Measurements from ENCODE around the gene CD2. TPM values are rescaled to one million over a fixed set of nuclear protein-coding genes. Genes with fewer than 3 reads are reported as not detected.

Gene CD2
- total RNA-seq, 2 experiments from 2014 or later = 150 to 151 TPM

DNA sequence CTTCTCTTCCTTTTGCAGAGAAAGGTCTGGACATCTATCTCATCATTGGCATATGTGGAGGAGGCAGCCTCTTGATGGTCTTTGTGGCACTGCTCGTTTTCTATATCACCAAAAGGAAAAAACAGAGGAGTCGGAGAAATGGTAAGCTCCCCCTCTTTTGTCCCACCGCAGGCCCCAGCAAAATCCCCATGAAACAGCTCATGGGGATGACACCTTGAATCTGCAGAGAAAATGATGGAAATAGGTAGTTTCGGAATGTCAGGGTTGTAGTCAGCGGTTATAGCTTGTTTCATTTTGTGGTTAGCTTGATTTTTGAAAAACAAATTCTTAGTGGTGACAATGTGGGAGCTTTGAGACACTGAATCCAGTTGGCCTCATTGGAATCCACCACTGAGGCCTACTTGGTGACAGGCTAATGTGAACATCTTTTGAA is 10.3 kb downstream of the CD2 start:
- no peaks in the 10 kb centered on the region for H3K27me3 Mint-ChIP-seq
- Histone ChIP-seq H3K9me3 (ENCODE audit: control insufficient read depth in 1 of 2, insufficient read depth in 1 of 2, low read length in 2 of 2) (no peaks in the 10 kb centered on the region), H3K27ac (ENCODE audit: low read depth in 1 of 2, low read length in 2 of 2) (peak overlapping the region; percentile 88 to 89), H3K36me3 (ENCODE audit: insufficient read depth, low read length) (peaks cover 99% of the 10 kb centered on the region), H3K27me3 (ENCODE audit: control insufficient read depth in 1 of 2, insufficient read depth in 2 of 2, low read length in 2 of 2) (no peaks in the 10 kb centered on the region), H3K4me3 (ENCODE audit: low read length) (peak overlapping the region; percentile 31), H3K4me1 (ENCODE audit: insufficient read depth, low read length) (peaks cover 99% of the 10 kb centered on the region)
- intact Hi-C loops (cut with DNase I, micrococcal nuclease) = loop anchor here (2.0 to 10.0 kb wide), 3 partner anchors 52 to 290 kb away; no protein-coding TSS in a partner anchor
- H3K4me3 Mint-ChIP-seq = peak overlapping the region; percentile 83
- DNase-seq (peak in 6 of 14 experiments; percentile 31 to 86 (median 62)), ATAC-seq (ENCODE audit: poor library complexity) (peak; percentile 43)
- H3K9me3 Mint-ChIP-seq = no peaks in the 10 kb centered on the region
- ChIA-PET CTCF (interaction anchor here (0.8 to 6.0 kb wide), 10 partner anchors 10 to 113 kb away, joined by 3 to 56 read pairs (median 5); partner anchors contain the start of gene CD2), POLR2A (interaction anchor here (0.6 to 15.0 kb wide), 16 partner anchors 9 to 328 kb away, joined by 3 to 412 read pairs (median 4); partner anchors contain the start of genes CD101, CD2 and TTF2)
- peak overlapping the region; percentile 99 for H3K27ac Mint-ChIP-seq
- H3K4me1 Mint-ChIP-seq (ENCODE audit: low read depth) = peaks cover 97% of the 10 kb centered on the region
- peaks cover 99% of the 10 kb centered on the region for H3K36me3 Mint-ChIP-seq (ENCODE audit: low read depth)
- TF ChIP-seq, protein P1, sequence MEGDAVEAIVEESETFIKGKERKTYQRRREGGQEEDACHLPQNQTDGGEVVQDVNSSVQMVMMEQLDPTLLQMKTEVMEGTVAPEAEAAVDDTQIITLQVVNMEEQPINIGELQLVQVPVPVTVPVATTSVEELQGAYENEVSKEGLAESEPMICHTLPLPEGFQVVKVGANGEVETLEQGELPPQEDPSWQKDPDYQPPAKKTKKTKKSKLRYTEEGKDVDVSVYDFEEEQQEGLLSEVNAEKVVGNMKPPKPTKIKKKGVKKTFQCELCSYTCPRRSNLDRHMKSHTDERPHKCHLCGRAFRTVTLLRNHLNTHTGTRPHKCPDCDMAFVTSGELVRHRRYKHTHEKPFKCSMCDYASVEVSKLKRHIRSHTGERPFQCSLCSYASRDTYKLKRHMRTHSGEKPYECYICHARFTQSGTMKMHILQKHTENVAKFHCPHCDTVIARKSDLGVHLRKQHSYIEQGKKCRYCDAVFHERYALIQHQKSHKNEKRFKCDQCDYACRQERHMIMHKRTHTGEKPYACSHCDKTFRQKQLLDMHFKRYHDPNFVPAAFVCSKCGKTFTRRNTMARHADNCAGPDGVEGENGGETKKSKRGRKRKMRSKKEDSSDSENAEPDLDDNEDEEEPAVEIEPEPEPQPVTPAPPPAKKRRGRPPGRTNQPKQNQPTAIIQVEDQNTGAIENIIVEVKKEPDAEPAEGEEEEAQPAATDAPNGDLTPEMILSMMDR (IDR thresholded peaks at IDR 0.05) = no peak

DNA sequence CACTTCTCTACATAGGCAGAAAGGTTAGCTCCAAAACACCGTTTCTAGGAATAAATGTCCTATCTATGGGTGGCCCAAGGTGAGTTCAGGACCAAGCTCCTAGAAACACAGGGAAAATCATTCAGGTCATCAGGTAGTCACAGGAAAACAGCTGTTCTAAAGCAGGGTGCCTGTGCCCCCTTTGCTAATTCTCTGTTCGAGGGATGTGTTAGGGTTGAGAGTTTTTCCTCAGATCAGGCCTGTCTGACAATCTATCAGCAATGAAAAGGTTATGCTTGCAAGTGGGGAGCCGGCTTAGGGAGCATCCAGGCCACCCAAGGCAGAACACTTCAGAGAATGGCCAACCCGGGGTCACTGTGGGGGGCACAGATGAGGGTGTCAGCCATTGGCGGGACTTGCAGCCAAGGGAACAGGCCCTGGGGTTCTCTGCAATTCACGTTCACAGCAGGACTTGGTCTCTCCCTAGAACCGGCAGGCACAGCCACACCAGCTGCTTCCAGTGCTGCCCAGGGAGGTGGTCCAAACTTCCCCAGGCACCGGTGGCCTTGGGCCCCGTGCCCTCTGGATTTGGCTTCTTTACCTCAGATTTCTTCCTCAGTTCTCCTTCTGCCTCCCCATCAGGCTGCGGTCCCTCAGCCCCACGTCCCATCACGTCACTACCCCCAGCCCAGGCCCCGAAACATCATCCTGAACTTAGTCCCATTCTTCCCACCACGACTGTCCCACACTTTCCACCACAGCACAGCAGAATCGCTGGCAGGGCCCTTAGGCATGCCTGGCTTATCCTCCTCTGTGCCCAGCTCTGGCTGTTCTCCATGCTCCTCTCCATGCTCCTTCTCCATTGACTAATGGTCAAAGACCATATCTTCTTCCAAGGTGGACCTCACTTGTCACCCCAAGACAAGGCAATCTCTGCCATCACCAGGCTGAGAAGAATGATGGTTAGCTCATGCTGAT is 11.0 kb downstream of the CD2 start:
- Histone ChIP-seq H3K4me3 (ENCODE audit: low read length) (peak overlapping the region; percentile 31), H3K27me3 (ENCODE audit: control insufficient read depth in 1 of 2, insufficient read depth in 2 of 2, low read length in 2 of 2) (no peaks in the 10 kb centered on the region), H3K27ac (ENCODE audit: low read depth in 1 of 2, low read length in 2 of 2) (peak overlapping the region; percentile 88 to 89), H3K36me3 (ENCODE audit: insufficient read depth, low read length) (peaks cover 92% of the 10 kb centered on the region), H3K9me3 (ENCODE audit: control insufficient read depth in 1 of 2, insufficient read depth in 1 of 2, low read length in 2 of 2) (no peaks in the 10 kb centered on the region), H3K4me1 (ENCODE audit: insufficient read depth, low read length) (peaks cover 100% of the 10 kb centered on the region)
- peak overlapping the region; percentile 83 for H3K4me3 Mint-ChIP-seq
- H3K4me1 Mint-ChIP-seq (ENCODE audit: low read depth) = peaks cover 99% of the 10 kb centered on the region
- ATAC-seq (ENCODE audit: poor library complexity) (no peak), DNase-seq (peak in 1 of 14 experiments; percentile 20)
- H3K27ac Mint-ChIP-seq = peak overlapping the region; percentile 99
- intact Hi-C loops (cut with DNase I, micrococcal nuclease) = loop anchor here (1.0 to 10.0 kb wide), 4 partner anchors 10 to 290 kb away; no protein-coding TSS in a partner anchor
- TF ChIP-seq, protein P1 (IDR thresholded peaks at IDR 0.05) = no peak
- POLR2A ChIA-PET = interaction anchor here (0.6 to 15.0 kb wide), 14 partner anchors 8 to 295 kb away, joined by 3 to 412 read pairs (median 8); partner anchors contain the start of genes CD2 and TTF2
- no peaks in the 10 kb centered on the region for H3K27me3 Mint-ChIP-seq
- H3K9me3 Mint-ChIP-seq = no peaks in the 10 kb centered on the region
- H3K36me3 Mint-ChIP-seq (ENCODE audit: low read depth) = peaks cover 97% of the 10 kb centered on the region
- CTCF ChIA-PET = interaction anchor here (0.8 to 6.0 kb wide), 10 partner anchors 11 to 113 kb away, joined by 3 to 56 read pairs (median 6); partner anchors contain the start of gene CD2

DNA sequence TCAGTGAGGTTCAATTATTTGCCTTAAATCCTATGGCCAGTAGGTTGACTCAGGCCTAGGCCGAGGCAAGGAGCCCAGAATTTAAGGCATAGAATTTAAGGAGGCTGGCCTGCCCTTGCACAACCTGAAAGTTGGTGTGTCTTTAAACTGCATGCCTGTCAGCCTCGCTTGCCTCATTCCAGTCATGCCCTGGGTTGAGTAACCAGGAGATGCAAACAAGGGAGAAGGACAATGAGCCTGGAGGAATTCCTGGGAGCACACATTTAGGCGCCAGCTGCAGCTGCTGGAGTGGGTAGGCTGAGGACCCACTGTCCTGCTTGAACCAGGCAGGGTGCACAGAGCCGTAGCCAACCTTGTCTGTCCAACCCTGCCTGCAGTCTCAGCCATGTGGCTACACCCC is 11.7 kb downstream of the CD2 start:
- Histone ChIP-seq H3K27ac (ENCODE audit: low read depth in 1 of 2, low read length in 2 of 2) (peak overlapping the region; percentile 88 to 89), H3K4me1 (ENCODE audit: insufficient read depth, low read length) (peaks cover 98% of the 10 kb centered on the region), H3K9me3 (ENCODE audit: control insufficient read depth in 1 of 2, insufficient read depth in 1 of 2, low read length in 2 of 2) (no peaks in the 10 kb centered on the region), H3K27me3 (ENCODE audit: control insufficient read depth in 1 of 2, insufficient read depth in 2 of 2, low read length in 2 of 2) (no peaks in the 10 kb centered on the region), H3K4me3 (ENCODE audit: low read length) (no peak overlapping the region), H3K36me3 (ENCODE audit: insufficient read depth, low read length) (peaks cover 85% of the 10 kb centered on the region)
- peak in 2 of 14 experiments; percentile 13 to 17 for DNase-seq
- ChIA-PET POLR2A (interaction anchor here (3.0 to 15.0 kb wide), 5 partner anchors 12 to 49 kb away, joined by 8 to 412 read pairs (median 235); partner anchors contain the start of gene CD2), CTCF (interaction anchor here (2.0 to 6.0 kb wide), 3 partner anchors 12 to 50 kb away, joined by 5 to 56 read pairs (median 10); partner anchors contain the start of gene CD2)
- peaks cover 90% of the 10 kb centered on the region for H3K36me3 Mint-ChIP-seq (ENCODE audit: low read depth)
- TF ChIP-seq, protein P1 (IDR thresholded peaks at IDR 0.05) = no peak
- intact Hi-C loops (cut with DNase I, micrococcal nuclease) = loop anchor here (1.0 to 10.0 kb wide), 4 partner anchors 11 to 289 kb away; no protein-coding TSS in a partner anchor
- ATAC-seq (ENCODE audit: poor library complexity) = no peak
- H3K9me3 Mint-ChIP-seq = no peaks in the 10 kb centered on the region
- no peaks in the 10 kb centered on the region for H3K27me3 Mint-ChIP-seq
- H3K4me1 Mint-ChIP-seq (ENCODE audit: low read depth) = peaks cover 100% of the 10 kb centered on the region
- peak overlapping the region; percentile 99 for H3K27ac Mint-ChIP-seq
- peak overlapping the region; percentile 81 for H3K4me3 Mint-ChIP-seq
